GM18868 (cell line): ENCODE results near the gene GLYATL2.
A peak's percentile ranks its signal among the peaks of the same experiment; 100 is the strongest.

ENCODE experiments used
- ATAC-seq: cut with Tn5 transposase; IDR thresholded peaks from one replicate; pipeline ENCODE4 v1.9.1; 2021; ENCODE audit warnings: mild to moderate bottlenecking, moderate library complexity; ENCODE audit not compliant: unreplicated experiment

GLYATL2 gene

GRCh38 chr11:58801302-58801701, 43.2 kb downstream of the GLYATL2 start:
- no peak for ATAC-seq

- no peak for ATAC-seq
These were observed 48.2 kb downstream of the GLYATL2 start for GRCh38 chr11:58796333-58796732.

GRCh38 chr11:58788355-58789023, 56.0 kb downstream of the GLYATL2 start:
- peak; percentile 95 for ATAC-seq

GRCh38 chr11:58787903-58788302, 56.6 kb downstream of the GLYATL2 start:
- no peak for ATAC-seq

- ATAC-seq, result no peak
These were observed 57.8 kb downstream of the GLYATL2 start for GRCh38 chr11:58786693-58787092.

GRCh38 chr11:58784995-58785394, 59.5 kb downstream of the GLYATL2 start:
- ATAC-seq, result no peak
